HCT116 (cell line): ENCODE measurements around the gene XAB2. TPM values are rescaled to one million over a fixed set of nuclear protein-coding genes. Genes with fewer than 3 reads are reported as not detected.

Experiments
- ATAC-seq: fragments of 200-7000 bp; cut with Tn5 transposase; 2 replicates; pipeline ENCODE4 v1.9.1; 2020; ENCODE audit warnings: mild to moderate bottlenecking, moderate library complexity
- BruUV-seq: library from RNA; stranded (reverse); fragments of 400-500 nt; replicated peaks from 2 replicates; lab custom pipeline; 2021; lab: Mats Ljungman, UMichigan
- CTCF ChIA-PET: fragments of 300-600 bp; sonication (Branson Sonifier 250); formaldehyde crosslinking; loops from one replicate; lab custom pipeline; 2021; ENCODE audit warnings: antibody characterized with exemption; lab: Charles Lee
- POLR2A ChIA-PET: fragments of 300-600, 350-600 bp; sonication (Branson Sonifier 250); formaldehyde crosslinking; loops from one replicate; lab custom pipeline; 2021; ENCODE audit warnings: antibody characterized with exemption; lab: Charles Lee
- RAD21 ChIA-PET, 2 experiments: fragments of 300-600 bp; sonication (Branson Sonifier 250); formaldehyde crosslinking; loops; one replicate each; lab custom pipeline; 2023; ENCODE audit warnings: low total read pairs in 2 of 2; ENCODE audit not compliant: uncharacterized antibody in 2 of 2, unreplicated experiment in 2 of 2, low non-redundant PET in 1 of 2; lab: Charles Lee
- DNase-seq: peaks from one replicate; pipeline ENCODE4 v3.0.0-alpha.2; 2010; ENCODE audit warnings: low read depth, low spot score
- H2AFZ ChIP-seq: fragments of 200-600 bp; shearing (Covaris generic), sonication (generic); 2 replicates; pipeline ENCODE4 v1.6.1; 2017; ENCODE audit warnings: low read depth, mixed run types, mixed read lengths, antibody characterized with exemption, low read length; ENCODE audit not compliant: poor library complexity, severe bottlenecking
- H3K27ac ChIP-seq: 2 replicates; pipeline ENCODE4 v1.5.1; 2012; ENCODE audit warnings: low read depth, low read length
- H3K27me3 ChIP-seq: fragments of 200-600 bp; sonication (generic); 2 replicates; pipeline ENCODE4 v1.6.1; 2016; ENCODE audit warnings: mixed run types, low read length, mixed read lengths; ENCODE audit not compliant: insufficient read depth
- H3K36me3 ChIP-seq, 2 experiments: fragments of 200-500 bp in 1 of 2; fragments of 200-600 bp in 1 of 2; sonication (Bioruptor generic) in 1 of 2; sonication (generic) in 1 of 2; 2 replicates each; pipeline versions ENCODE4 v1.5.1 to v1.6.1; 2014 to 2016; ENCODE audit warnings: low read length in 2 of 2, inconsistent platforms in 1 of 2, mixed read lengths in 1 of 2, mixed run types in 1 of 2; ENCODE audit not compliant: insufficient read depth in 2 of 2, control insufficient read depth in 1 of 2
- H3K4me1 ChIP-seq, 2 experiments: fragments of 200-600 bp in 1 of 2; sonication (generic) in 1 of 2; 2 replicates each; pipeline versions ENCODE4 v1.5.1 to v1.6.1; 2012 to 2017; ENCODE audit warnings: low read length in 2 of 2, inconsistent platforms in 1 of 2, mild to moderate bottlenecking in 1 of 2, mixed read lengths in 1 of 2, mixed run types in 1 of 2, moderate library complexity in 1 of 2; ENCODE audit not compliant: insufficient read depth in 2 of 2, control insufficient read depth in 1 of 2
- H3K4me2 ChIP-seq: fragments of 200-600 bp; sonication (generic); 2 replicates; pipeline ENCODE4 v1.6.1; 2017; ENCODE audit warnings: mixed run types, low read length, mixed read lengths
- H3K4me3 ChIP-seq, 2 experiments: fragments of 200-600 bp in 1 of 2; sonication (generic) in 1 of 2; replicated peaks in 1 of 2; 2 replicates each; pipeline ENCODE4 v1.5.1; 2011 to 2016; ENCODE audit warnings: low read length in 2 of 2, control low read depth in 1 of 2, low read depth in 1 of 2, mild to moderate bottlenecking in 1 of 2, mixed read lengths in 1 of 2, mixed run types in 1 of 2
- H3K79me2 ChIP-seq: fragments of 200-600 bp; sonication (generic); 2 replicates; pipeline ENCODE4 v1.6.1; 2017; ENCODE audit warnings: mild to moderate bottlenecking, mixed run types, low read length, moderate library complexity, mixed read lengths; ENCODE audit not compliant: insufficient read depth
- H3K9ac ChIP-seq: fragments of 200-600 bp; sonication (generic); 2 replicates; pipeline ENCODE4 v1.6.1; 2016; ENCODE audit warnings: low read length, mixed read lengths
- H3K9me2 ChIP-seq: fragments of 200-600 bp; sonication (generic), shearing (Covaris generic); 2 replicates; pipeline ENCODE4 v1.6.1; 2017; ENCODE audit warnings: mixed run types, mild to moderate bottlenecking, moderate library complexity; ENCODE audit not compliant: insufficient read depth
- H3K9me3 ChIP-seq, 2 experiments: fragments of 200-500 bp in 1 of 2; fragments of 200-600 bp in 1 of 2; sonication (Bioruptor generic) in 1 of 2; sonication (generic) in 1 of 2; 2 replicates each; pipeline ENCODE4 v1.6.1; 2014 to 2017; ENCODE audit warnings: low read length in 2 of 2, mixed read lengths in 2 of 2, inconsistent platforms in 1 of 2, low read depth in 1 of 2, mild to moderate bottlenecking in 1 of 2, mixed run types in 1 of 2, moderate library complexity in 1 of 2; ENCODE audit not compliant: control insufficient read depth in 1 of 2, insufficient read depth in 1 of 2
- H4K20me1 ChIP-seq: fragments of 200-600 bp; sonication (generic), shearing (Covaris generic); 2 replicates; pipeline ENCODE4 v1.6.1; 2017; ENCODE audit warnings: mixed run types, mild to moderate bottlenecking, moderate library complexity; ENCODE audit not compliant: insufficient read depth
- CBX3 ChIP-seq: IDR thresholded peaks from 2 replicates; pipeline ENCODE4 v1.6.1; 2012; ENCODE audit warnings: low read depth
- CEBPB ChIP-seq: IDR thresholded peaks from 2 replicates; pipeline ENCODE4 v1.6.1; 2012; ENCODE audit warnings: low read depth
- EZH2phosphoT487 ChIP-seq: fragments of 200-600 bp; IDR thresholded peaks from 2 replicates; pipeline ENCODE4 v1.6.1; 2018; ENCODE audit warnings: antibody characterized with exemption, borderline replicate concordance
- JUND ChIP-seq: IDR thresholded peaks from 2 replicates; pipeline ENCODE4 v1.6.1; 2012
- RAD21 ChIP-seq: IDR thresholded peaks from 2 replicates; pipeline ENCODE4 v1.6.1; 2012; ENCODE audit warnings: low read depth, mild to moderate bottlenecking
- SIN3A ChIP-seq: IDR thresholded peaks from 2 replicates; pipeline ENCODE4 v1.6.1; 2012; ENCODE audit warnings: low read depth
- SP1 ChIP-seq: IDR thresholded peaks from 2 replicates; pipeline ENCODE4 v1.6.1; 2012; ENCODE audit warnings: low read depth
- SRF ChIP-seq: IDR thresholded peaks from 2 replicates; pipeline ENCODE4 v1.6.1; 2012; ENCODE audit warnings: low read depth
- ZFX ChIP-seq: fragments of 450-650 bp; IDR thresholded peaks from 2 replicates; pipeline ENCODE4 v1.6.1; 2017
- ZNF274 ChIP-seq: fragments of 200-500 bp; sonication (Bioruptor generic); IDR thresholded peaks from 2 replicates; pipeline ENCODE4 v1.6.1; 2014; ENCODE audit warnings: mild to moderate bottlenecking, low read depth, low read length, inconsistent platforms
- intact Hi-C: fragments of 100-400 bp; cut with micrococcal nuclease; formaldehyde crosslinking; loops from 2 replicates; pipeline ENCODE4 v1.10.0; 2022
- total RNA-seq: library from RNA; stranded (reverse); gene quantifications from one replicate; pipeline ENCODE4 v1.2.1, GENCODE V29; 2021; ENCODE audit not compliant: unreplicated experiment
- TF ChIP-seq, protein P1 (sequence below): IDR thresholded peaks from 2 replicates; pipeline ENCODE4 v1.6.1; 2011; ENCODE audit warnings: mild to moderate bottlenecking, low read length, moderate library complexity; ENCODE audit not compliant: insufficient replicate concordance; ENCODE audit errors: extremely low read depth
- TF ChIP-seq, protein P2 (sequence below), 3 experiments: fragments of 200-600 bp in 1 of 3; sonication (generic) in 1 of 3; IDR thresholded peaks in 2 of 3; conservative IDR thresholded peaks in 1 of 3; 2 replicates each; pipeline ENCODE4 v1.5.1; 2012 to 2017; ENCODE audit warnings: low read depth in 2 of 3, low read length in 2 of 3, antibody characterized with exemption in 1 of 3, borderline replicate concordance in 1 of 3, control low read depth in 1 of 3, mild to moderate bottlenecking in 1 of 3, mixed read lengths in 1 of 3, mixed run types in 1 of 3, moderate library complexity in 1 of 3; ENCODE audit not compliant: insufficient read depth in 1 of 3
- TF ChIP-seq, protein P3 (sequence below): IDR thresholded peaks from 2 replicates; pipeline ENCODE4 v1.6.1; 2012

The XAB2 gene
- total RNA-seq, 1 experiment from 2014 or later, result 103 TPM

DNA sequence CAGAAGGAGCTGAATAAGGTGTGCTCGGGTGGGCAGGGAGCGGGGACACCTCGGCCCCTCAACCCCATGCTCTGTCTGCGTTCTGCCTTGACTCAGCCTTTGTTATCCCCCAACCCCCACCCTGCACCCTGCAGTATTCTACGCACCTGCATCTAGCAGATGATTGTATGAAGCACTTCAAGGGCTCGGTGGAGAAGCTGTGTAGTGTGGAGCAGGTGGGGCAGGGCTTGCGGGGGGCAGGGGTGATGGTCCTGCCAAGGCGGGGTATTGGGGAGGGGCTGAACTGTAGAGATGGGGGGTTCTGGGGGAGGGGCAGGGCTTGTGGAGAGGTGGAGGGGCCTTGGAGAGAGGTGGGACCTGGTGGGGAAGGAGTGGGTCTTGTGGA lies 13.7 kb upstream of the XAB2 start:
- CTCF ChIA-PET, result interaction anchor here (1.3 kb wide), 1 partner anchor 157 kb away, joined by 4 read pairs; no protein-coding TSS in a partner anchor
- TF ChIP-seq SIN3A (no peak), EZH2phosphoT487 (no peak), ZFX (no peak), RAD21 (no peak), SP1 (no peak), CBX3 (no peak), JUND (no peak), SRF (no peak), CEBPB (no peak), ZNF274 (no peak)
- TF ChIP-seq, protein P1, sequence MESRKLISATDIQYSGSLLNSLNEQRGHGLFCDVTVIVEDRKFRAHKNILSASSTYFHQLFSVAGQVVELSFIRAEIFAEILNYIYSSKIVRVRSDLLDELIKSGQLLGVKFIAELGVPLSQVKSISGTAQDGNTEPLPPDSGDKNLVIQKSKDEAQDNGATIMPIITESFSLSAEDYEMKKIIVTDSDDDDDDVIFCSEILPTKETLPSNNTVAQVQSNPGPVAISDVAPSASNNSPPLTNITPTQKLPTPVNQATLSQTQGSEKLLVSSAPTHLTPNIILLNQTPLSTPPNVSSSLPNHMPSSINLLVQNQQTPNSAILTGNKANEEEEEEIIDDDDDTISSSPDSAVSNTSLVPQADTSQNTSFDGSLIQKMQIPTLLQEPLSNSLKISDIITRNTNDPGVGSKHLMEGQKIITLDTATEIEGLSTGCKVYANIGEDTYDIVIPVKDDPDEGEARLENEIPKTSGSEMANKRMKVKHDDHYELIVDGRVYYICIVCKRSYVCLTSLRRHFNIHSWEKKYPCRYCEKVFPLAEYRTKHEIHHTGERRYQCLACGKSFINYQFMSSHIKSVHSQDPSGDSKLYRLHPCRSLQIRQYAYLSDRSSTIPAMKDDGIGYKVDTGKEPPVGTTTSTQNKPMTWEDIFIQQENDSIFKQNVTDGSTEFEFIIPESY, result no peak
- TF ChIP-seq, protein P2, sequence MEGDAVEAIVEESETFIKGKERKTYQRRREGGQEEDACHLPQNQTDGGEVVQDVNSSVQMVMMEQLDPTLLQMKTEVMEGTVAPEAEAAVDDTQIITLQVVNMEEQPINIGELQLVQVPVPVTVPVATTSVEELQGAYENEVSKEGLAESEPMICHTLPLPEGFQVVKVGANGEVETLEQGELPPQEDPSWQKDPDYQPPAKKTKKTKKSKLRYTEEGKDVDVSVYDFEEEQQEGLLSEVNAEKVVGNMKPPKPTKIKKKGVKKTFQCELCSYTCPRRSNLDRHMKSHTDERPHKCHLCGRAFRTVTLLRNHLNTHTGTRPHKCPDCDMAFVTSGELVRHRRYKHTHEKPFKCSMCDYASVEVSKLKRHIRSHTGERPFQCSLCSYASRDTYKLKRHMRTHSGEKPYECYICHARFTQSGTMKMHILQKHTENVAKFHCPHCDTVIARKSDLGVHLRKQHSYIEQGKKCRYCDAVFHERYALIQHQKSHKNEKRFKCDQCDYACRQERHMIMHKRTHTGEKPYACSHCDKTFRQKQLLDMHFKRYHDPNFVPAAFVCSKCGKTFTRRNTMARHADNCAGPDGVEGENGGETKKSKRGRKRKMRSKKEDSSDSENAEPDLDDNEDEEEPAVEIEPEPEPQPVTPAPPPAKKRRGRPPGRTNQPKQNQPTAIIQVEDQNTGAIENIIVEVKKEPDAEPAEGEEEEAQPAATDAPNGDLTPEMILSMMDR (IDR thresholded peaks at IDR 0.05 in 2 of 3, conservative IDR thresholded peaks at IDR 0.05 in 1 of 3; ENCODE audit: borderline replicate concordance in 1 of 3, insufficient read depth in 1 of 3, low read depth in 2 of 3, low read length in 2 of 3), result no peak
- TF ChIP-seq, protein P3, sequence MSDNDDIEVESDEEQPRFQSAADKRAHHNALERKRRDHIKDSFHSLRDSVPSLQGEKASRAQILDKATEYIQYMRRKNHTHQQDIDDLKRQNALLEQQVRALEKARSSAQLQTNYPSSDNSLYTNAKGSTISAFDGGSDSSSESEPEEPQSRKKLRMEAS, result no peak
- Histone ChIP-seq H3K79me2 (peaks cover 9% of the 10 kb centered on the region), H4K20me1 (no peaks in the 10 kb centered on the region), H3K9ac (no peak overlapping the region), H3K36me3 (peaks cover 0 to 11% of the 10 kb centered on the region in 2 experiments; a peak in 1 of 4 replicates), H3K4me1 (peaks cover 2 to 15% of the 10 kb centered on the region in 2 experiments; a peak in 3 of 4 replicates), H3K27me3 (no peaks in the 10 kb centered on the region), H3K9me3 (peaks cover 0 to 4% of the 10 kb centered on the region in 2 experiments; a peak in 1 of 4 replicates), H3K4me2 (no peak overlapping the region), H3K4me3 (no peak overlapping the region), H3K9me2 (no peaks in the 10 kb centered on the region), H2AFZ (no peak overlapping the region), H3K27ac (no peak overlapping the region; the same call in 1 of the 2 replicates)
- POLR2A ChIA-PET, result no interaction called here
- no peak for DNase-seq
- BruUV-seq, result no TSS peak
- intact Hi-C loops, result no loop called here
- RAD21 ChIA-PET, result no interaction called here
- no peak for ATAC-seq
